IMR-90 (cell line): ENCODE measurements around the gene KCNAB1. TPM values are rescaled to one million over a fixed set of nuclear protein-coding genes. Genes with fewer than 3 reads are reported as not detected.

Source experiments
- ATAC-seq: fragments of 200-7000 bp; cut with Tn5 transposase; 2 replicates; pipeline ENCODE4 v1.9.1; 2020; ENCODE audit warnings: low read depth, mild to moderate bottlenecking, moderate library complexity
- BruUV-seq: library from RNA; stranded (reverse); fragments of 400-500 nt; replicated peaks from 2 replicates; lab custom pipeline; 2021; lab: Mats Ljungman, UMichigan
- CTCF ChIA-PET: fragments of 300-600 bp; formaldehyde crosslinking; extraction: SDS; loops from one replicate; lab custom pipeline; 2021; ENCODE audit warnings: antibody characterized with exemption; lab: Yijun Ruan, JAX
- POLR2A ChIA-PET: fragments of 300-600 bp; sonication (Branson Sonifier 250); formaldehyde crosslinking; loops from one replicate; lab custom pipeline; 2022; ENCODE audit warnings: antibody characterized with exemption; ENCODE audit not compliant: unreplicated experiment; lab: Charles Lee
- DNase-seq: peaks from one replicate; pipeline ENCODE4 v3.0.0; 2013
- H2AFZ ChIP-seq: replicated peaks from 2 replicates; pipeline ENCODE3; 2013; ENCODE audit warnings: low read length, mild to moderate bottlenecking; ENCODE audit not compliant: poor library complexity
- H2AK5ac ChIP-seq: 2 replicates; pipeline ENCODE4 v1.6.1; 2013; ENCODE audit warnings: low read depth, low read length, inconsistent platforms
- H2AK9ac ChIP-seq: replicated peaks from 2 replicates; pipeline ENCODE3; 2013; ENCODE audit warnings: mild to moderate bottlenecking, low read depth, low read length, moderate library complexity; ENCODE audit not compliant: poor library complexity
- H2BK120ac ChIP-seq: 2 replicates; pipeline ENCODE4 v1.6.1; 2013; ENCODE audit warnings: low read depth, low read length, inconsistent platforms
- H2BK15ac ChIP-seq: 3 replicates; pipeline ENCODE4 v1.6.1; 2013; ENCODE audit warnings: low read depth, low read length, inconsistent platforms
- H2BK20ac ChIP-seq: 2 replicates; pipeline ENCODE4 v1.6.1; 2013; ENCODE audit warnings: low read depth, mild to moderate bottlenecking, inconsistent platforms, low read length, moderate library complexity
- H2BK5ac ChIP-seq: 2 replicates; pipeline ENCODE4 v1.6.1; 2013; ENCODE audit warnings: mild to moderate bottlenecking, low read depth, low read length, inconsistent platforms; ENCODE audit not compliant: poor library complexity, severe bottlenecking
- H3K14ac ChIP-seq: replicated peaks from 2 replicates; pipeline ENCODE4 v1.6.1; 2013; ENCODE audit warnings: low read depth, low read length, inconsistent platforms
- H3K18ac ChIP-seq: 2 replicates; pipeline ENCODE4 v1.6.1; 2013; ENCODE audit warnings: low read depth, low read length, control low read depth
- H3K23ac ChIP-seq: 2 replicates; pipeline ENCODE4 v1.6.1; 2013; ENCODE audit warnings: low read depth, low read length, inconsistent platforms
- H3K27ac ChIP-seq: 2 replicates; pipeline ENCODE4 v1.5.1; 2013; ENCODE audit warnings: mild to moderate bottlenecking, control low read depth, low read length; ENCODE audit not compliant: insufficient read depth
- H3K27me3 ChIP-seq: 2 replicates; pipeline ENCODE4 v1.6.1; 2013; ENCODE audit warnings: low read length; ENCODE audit not compliant: control insufficient read depth, insufficient read depth
- H3K36me3 ChIP-seq: 2 replicates; pipeline ENCODE4 v1.6.1; 2013; ENCODE audit warnings: low read length, mixed read lengths; ENCODE audit not compliant: control insufficient read depth, insufficient read depth
- H3K4ac ChIP-seq: 2 replicates; pipeline ENCODE4 v1.6.1; 2013; ENCODE audit warnings: low read depth, low read length, inconsistent platforms
- H3K4me1 ChIP-seq: 2 replicates; pipeline ENCODE4 v1.6.1; 2013; ENCODE audit warnings: low read length, mixed read lengths; ENCODE audit not compliant: control insufficient read depth, insufficient read depth
- H3K4me2 ChIP-seq: 2 replicates; pipeline ENCODE4 v1.6.1; 2013; ENCODE audit warnings: low read depth, mild to moderate bottlenecking, control low read depth, low read length, moderate library complexity
- H3K4me3 ChIP-seq: 2 replicates; pipeline ENCODE4 v1.5.1; 2013; ENCODE audit warnings: low read depth, mild to moderate bottlenecking, control low read depth, low read length, moderate library complexity; ENCODE audit not compliant: insufficient read depth
- H3K56ac ChIP-seq: 2 replicates; pipeline ENCODE4 v1.6.1; 2013; ENCODE audit warnings: low read length, inconsistent platforms; ENCODE audit not compliant: insufficient read depth; ENCODE audit errors: extremely low read depth
- H3K79me1 ChIP-seq, 2 experiments: 2 replicates each; pipeline ENCODE4 v1.6.1; 2013; ENCODE audit warnings: low read length in 2 of 2, inconsistent platforms in 1 of 2, low read depth in 1 of 2
- H3K9ac ChIP-seq: 2 replicates; pipeline ENCODE4 v1.6.1; 2013; ENCODE audit warnings: low read depth, low read length, control low read depth
- H3K9me1 ChIP-seq: 2 replicates; pipeline ENCODE4 v1.6.1; 2013; ENCODE audit warnings: low read length, inconsistent platforms; ENCODE audit not compliant: insufficient read depth
- H3K9me3 ChIP-seq: 2 replicates; pipeline ENCODE4 v1.6.1; 2013; ENCODE audit warnings: low read length; ENCODE audit not compliant: control insufficient read depth, insufficient read depth
- H4K20me1 ChIP-seq: 2 replicates; pipeline ENCODE4 v1.6.1; 2013; ENCODE audit warnings: low read length, inconsistent platforms; ENCODE audit not compliant: insufficient read depth
- H4K5ac ChIP-seq: 2 replicates; pipeline ENCODE4 v1.6.1; 2013; ENCODE audit warnings: mild to moderate bottlenecking, low read depth, low read length, control low read depth
- H4K8ac ChIP-seq, 2 experiments: 2 replicates each; pipeline ENCODE4 v1.6.1; 2013; ENCODE audit warnings: low read depth in 2 of 2, low read length in 2 of 2, control low read depth in 1 of 2, inconsistent platforms in 1 of 2
- H4K91ac ChIP-seq: 2 replicates; pipeline ENCODE4 v1.6.1; 2013; ENCODE audit warnings: low read depth, low read length, inconsistent platforms; ENCODE audit not compliant: insufficient read depth
- MAFK ChIP-seq: IDR thresholded peaks from 2 replicates; pipeline ENCODE4 v1.6.1; 2012; ENCODE audit warnings: low read depth, low read length, improper control_type of control experiment
- POLR2A ChIP-seq: IDR thresholded peaks from 2 replicates; pipeline ENCODE4 v1.6.1; 2012; ENCODE audit warnings: mild to moderate bottlenecking, low read depth, low read length
- RFX5 ChIP-seq: IDR thresholded peaks from 2 replicates; pipeline ENCODE4 v1.8.0; 2012; ENCODE audit warnings: low read depth, mild to moderate bottlenecking, low read length, moderate library complexity
- WGBS, 2 experiments: methylation state at CpG; one replicate each; pipeline versions ENCODE4 v1.1.5 to v1.1.7; 2013; ENCODE audit warnings: missing lambda C conversion rate in 2 of 2; ENCODE audit not compliant: insufficient read length in 1 of 2; ENCODE audit errors: extremely low coverage in 2 of 2; 5-methylcytosine and 5-hydroxymethylcytosine counted together
- dilution Hi-C: fragments of 300-500 bp; cut with HindIII; formaldehyde crosslinking; loops from one replicate; pipeline ENCODE4 v1.14.3; 2018; ENCODE audit warnings: low sequenced_read_pairs; ENCODE audit not compliant: unreplicated experiment
- in situ Hi-C: fragments of 300-500 bp; cut with MboI; formaldehyde crosslinking; loops from 3 replicates; pipeline ENCODE4 v1.14.3; 2019; ENCODE audit warnings: low sequenced_read_pairs, inconsistent platforms, mixed read lengths
- intact Hi-C: fragments of 100-400 bp; cut with micrococcal nuclease; formaldehyde crosslinking; loops from 2 replicates; pipeline ENCODE4 v1.10.0; 2022
- polyA plus RNA-seq, 3 experiments: library from polyadenylated mRNA; depleted of rRNA; stranded (reverse); fragments of >200 nt; gene quantifications; 2 replicates each; pipeline ENCODE4 v1.2.3, GENCODE V29; 2012; ENCODE audit warnings: low replicate concordance in 1 of 3
- total RNA-seq: library from RNA; depleted of rRNA; stranded (reverse); fragments of >200 nt; gene quantifications from 2 replicates; pipeline ENCODE4 v1.2.3, GENCODE V29; 2012
- TF ChIP-seq, protein P1 (sequence below): fragments of 150-350 bp; IDR thresholded peaks from 2 replicates; pipeline ENCODE4 v1.6.1; 2017; ENCODE audit warnings: mild to moderate bottlenecking, antibody characterized with exemption, low read length, low read depth

Gene KCNAB1
- total and polyA plus RNA-seq, 2 of the 4 experiments (the other 2 are of a cell fraction), result under 0.01 to 0.07 TPM

- H3K23ac ChIP-seq, result no peak overlapping the region
- no peak overlapping the region for H4K91ac ChIP-seq
- H3K9me1 ChIP-seq, result no peaks in the 10 kb centered on the region
- H3K56ac ChIP-seq, result no peak overlapping the region
- intact Hi-C loops, result no loop called here
- H2BK5ac ChIP-seq, result no peak overlapping the region
- H3K79me1 ChIP-seq, result no peaks in the 10 kb centered on the region
- in situ Hi-C loops, result no loop called here
- no peak overlapping the region for H3K4me2 ChIP-seq
- no peak overlapping the region for H3K4ac ChIP-seq
- dilution Hi-C loops, result no loop called here
- no peak overlapping the region; the same call in 1 of the 2 replicates for H3K14ac ChIP-seq
- no peak overlapping the region for H2AK9ac ChIP-seq
- 100% methylated on average over 1 of the region's 3 CpGs; no CpG with 5 or more reads in 1 of the 2 experiments for WGBS, 2 experiments
- H3K9ac ChIP-seq, result no peak overlapping the region
- no peaks in the 10 kb centered on the region for H3K9me3 ChIP-seq
- no peak overlapping the region for H2AK5ac ChIP-seq
- H3K18ac ChIP-seq, result no peak overlapping the region
- TF ChIP-seq RFX5 (no peak), MAFK (peak; percentile 60), POLR2A (no peak)
- TF ChIP-seq, protein P1, sequence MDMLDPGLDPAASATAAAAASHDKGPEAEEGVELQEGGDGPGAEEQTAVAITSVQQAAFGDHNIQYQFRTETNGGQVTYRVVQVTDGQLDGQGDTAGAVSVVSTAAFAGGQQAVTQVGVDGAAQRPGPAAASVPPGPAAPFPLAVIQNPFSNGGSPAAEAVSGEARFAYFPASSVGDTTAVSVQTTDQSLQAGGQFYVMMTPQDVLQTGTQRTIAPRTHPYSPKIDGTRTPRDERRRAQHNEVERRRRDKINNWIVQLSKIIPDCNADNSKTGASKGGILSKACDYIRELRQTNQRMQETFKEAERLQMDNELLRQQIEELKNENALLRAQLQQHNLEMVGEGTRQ, result no peak
- ATAC-seq, result no peak
- H4K20me1 ChIP-seq, result no peaks in the 10 kb centered on the region
- no peak overlapping the region for H2BK20ac ChIP-seq
- no peak overlapping the region for H2BK15ac ChIP-seq
- BruUV-seq, result no TSS peak
- no peak for DNase-seq
- H3K27me3 ChIP-seq, result no peaks in the 10 kb centered on the region
- peak overlapping the region; percentile 10 for H2AFZ ChIP-seq
- ChIA-PET POLR2A (no interaction called here), CTCF (no interaction called here)
- H2BK120ac ChIP-seq, result no peak overlapping the region
- H3K36me3 ChIP-seq, result no peaks in the 10 kb centered on the region
- H4K8ac ChIP-seq, result no peak overlapping the region
- no peak overlapping the region for H4K5ac ChIP-seq
- H3K4me1 ChIP-seq, result 0 out of 2 replicates have a peak, but pooled peaks cover 2% of the 10 kb centered on the region
- no peak overlapping the region for H3K27ac ChIP-seq
- H3K4me3 ChIP-seq, result no peak overlapping the region
These were observed 95.4 kb downstream of the KCNAB1 start for GRCh38 chr3:156215751-156216150.
